ENCODE data around the gene SLC45A2. TPM values are rescaled to one million over a fixed set of nuclear protein-coding genes. Genes with fewer than 3 reads are reported as not detected.
"Not testable (repeated sequence)": the region's sequence is repeated elsewhere in the genome, so short reads cannot be mapped to it uniquely, and the experiment has no call there.

The SLC45A2 gene
- total RNA-seq, 2 experiments from 2014 or later: 0.23 TPM; not detected in 1

DNA sequence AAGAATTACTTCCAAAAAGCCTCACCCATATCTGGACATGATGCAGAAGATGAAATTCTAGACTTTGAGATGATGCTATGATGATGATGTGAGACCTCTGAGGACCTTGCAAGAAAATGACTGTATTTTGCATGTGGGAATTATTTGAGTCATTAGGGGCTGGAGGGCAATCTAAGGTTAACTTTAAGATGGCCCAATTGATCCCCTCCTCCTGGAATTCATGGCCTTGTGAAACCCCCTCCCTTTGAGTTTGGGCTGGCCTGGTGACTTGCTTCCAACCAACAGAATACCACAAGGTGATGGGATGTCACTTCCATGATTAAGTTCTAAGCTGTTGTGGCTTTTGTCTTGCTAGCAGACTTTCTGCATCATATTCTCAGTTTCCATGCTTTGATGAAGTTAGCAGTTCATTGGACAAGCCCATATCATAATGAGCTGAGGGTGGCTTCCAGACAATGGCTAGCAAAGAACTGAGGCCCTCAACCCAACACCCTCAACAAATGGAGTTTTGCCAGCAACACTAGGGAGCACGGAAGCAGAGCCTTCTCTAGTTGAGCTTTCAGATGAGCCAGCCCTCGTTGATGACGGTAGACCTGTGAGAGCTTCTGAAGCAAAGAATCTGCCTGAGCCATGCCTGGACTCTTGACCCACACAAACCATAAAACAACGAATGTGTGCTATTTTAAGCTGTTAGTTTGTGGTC, 30.8 kb upstream of the SLC45A2 start:
- CTCF ChIA-PET: no interaction called here
- H3K4me3 Mint-ChIP-seq: no peak overlapping the region
- peaks cover 16% of the 10 kb centered on the region for H3K4me1 Mint-ChIP-seq
- POLR2A ChIA-PET: no interaction called here
- peaks cover 2% of the 10 kb centered on the region for H3K9me3 Mint-ChIP-seq
- no peaks in the 10 kb centered on the region for H3K27me3 Mint-ChIP-seq
- peaks cover 10% of the 10 kb centered on the region for H3K36me3 Mint-ChIP-seq (ENCODE audit: low read depth)
- H3K27ac Mint-ChIP-seq: no peak overlapping the region
- no peak for DNase-seq

DNA sequence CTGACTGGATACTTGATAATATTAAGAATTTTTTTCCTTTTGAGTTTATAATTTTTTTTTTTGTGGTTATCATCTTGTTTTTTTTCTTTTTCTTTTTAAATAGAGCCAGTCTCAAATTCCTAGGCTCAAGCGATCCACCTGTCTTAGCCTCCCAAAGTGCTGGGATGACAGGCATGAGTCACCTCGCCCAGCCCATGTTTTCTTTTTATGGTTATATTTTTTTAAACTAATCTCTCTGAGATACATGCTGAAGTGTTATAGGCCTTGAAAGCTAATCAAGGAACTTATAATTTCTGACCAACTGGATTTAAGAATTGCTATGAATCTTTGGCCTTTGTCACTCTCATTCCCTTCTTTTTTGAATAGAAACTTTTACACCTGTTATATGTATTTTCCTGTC, 30.1 kb upstream of the SLC45A2 start:
- CTCF ChIA-PET: no interaction called here
- no peak overlapping the region for H3K4me3 Mint-ChIP-seq

GRCh38 chr5:34013547-34013946, 29.1 kb upstream of the SLC45A2 start:
- ChIA-PET POLR2A (no interaction called here), CTCF (interaction anchor here (0.6 kb wide), 1 partner anchor 21 kb away, joined by 3 read pairs; no protein-coding TSS in a partner anchor)
- H3K36me3 Mint-ChIP-seq (ENCODE audit: low read depth): peaks cover 5% of the 10 kb centered on the region
- no peak overlapping the region for H3K27ac Mint-ChIP-seq
- no peak overlapping the region for H3K4me3 Mint-ChIP-seq
- no peak for DNase-seq
- peaks cover 2% of the 10 kb centered on the region for H3K27me3 Mint-ChIP-seq
- peaks cover 25% of the 10 kb centered on the region for H3K4me1 Mint-ChIP-seq
- H3K9me3 Mint-ChIP-seq: peaks cover 2% of the 10 kb centered on the region

More for the DNA sequence above, 30.1 kb upstream of the SLC45A2 start:
- no peak overlapping the region for H3K27ac Mint-ChIP-seq
- H3K36me3 Mint-ChIP-seq (ENCODE audit: low read depth): peaks cover 7% of the 10 kb centered on the region
- H3K27me3 Mint-ChIP-seq: peaks cover under 1% of the 10 kb centered on the region
- DNase-seq: no peak
- POLR2A ChIA-PET: no interaction called here
- H3K9me3 Mint-ChIP-seq: peaks cover 2% of the 10 kb centered on the region
- H3K4me1 Mint-ChIP-seq: peaks cover 16% of the 10 kb centered on the region

DNA sequence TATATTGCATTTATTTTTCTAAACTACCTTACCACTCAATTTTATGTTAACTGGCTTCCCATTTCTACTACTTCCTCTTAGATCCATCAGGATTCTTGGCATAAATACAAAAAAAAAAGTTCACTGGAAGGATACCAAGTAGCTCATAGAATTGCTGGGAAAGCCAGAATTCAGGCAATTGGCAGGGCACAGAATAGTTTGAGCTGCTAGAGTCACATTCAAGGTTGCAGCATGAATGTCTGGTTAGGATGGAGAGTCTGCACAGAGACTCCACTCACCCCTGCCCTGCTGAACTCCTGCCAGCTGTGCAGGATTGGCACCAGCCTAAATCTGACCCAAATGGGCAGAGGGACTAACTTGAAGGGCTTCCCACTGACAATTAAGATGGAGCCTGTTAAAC, 28.3 kb upstream of the SLC45A2 start:
- H3K27ac Mint-ChIP-seq: no peak overlapping the region
- POLR2A ChIA-PET: no interaction called here
- no peak for DNase-seq
- CTCF ChIA-PET: interaction anchor here (3.2 kb wide), 1 partner anchor 16 kb away, joined by 16 read pairs; no protein-coding TSS in a partner anchor
- no peak overlapping the region for H3K4me3 Mint-ChIP-seq
- H3K36me3 Mint-ChIP-seq (ENCODE audit: low read depth): peaks cover 5% of the 10 kb centered on the region
- H3K4me1 Mint-ChIP-seq: peaks cover 27% of the 10 kb centered on the region
- peaks cover 2% of the 10 kb centered on the region for H3K9me3 Mint-ChIP-seq
- peaks cover 2% of the 10 kb centered on the region for H3K27me3 Mint-ChIP-seq

DNA sequence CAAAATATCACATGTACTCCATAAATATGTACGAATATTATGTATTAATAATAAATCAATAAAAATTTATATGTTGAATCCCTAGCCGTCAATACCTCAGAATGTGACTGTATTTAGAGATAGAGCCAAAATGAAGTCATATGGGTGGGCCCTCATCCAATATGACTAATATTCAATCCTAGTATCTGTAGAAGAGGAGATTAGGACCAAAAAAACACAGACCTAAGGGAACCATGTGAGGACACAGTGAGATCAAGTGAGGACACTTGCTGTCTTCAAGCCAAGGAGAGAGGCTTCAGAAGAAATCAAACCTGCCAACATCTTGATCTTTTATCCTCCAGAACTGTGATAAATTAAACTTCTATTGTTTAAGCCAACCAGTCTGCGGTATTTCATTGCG, 27.0 kb upstream of the SLC45A2 start:
- Mint-ChIP-seq H3K36me3 (ENCODE audit: low read depth) (peaks cover 2% of the 10 kb centered on the region), H3K9me3 (peaks cover 2% of the 10 kb centered on the region), H3K4me3 (no peak overlapping the region), H3K4me1 (peaks cover 35% of the 10 kb centered on the region), H3K27ac (no peak overlapping the region), H3K27me3 (peaks cover 2% of the 10 kb centered on the region)
- POLR2A ChIA-PET: interaction anchor here (1.5 kb wide), 1 partner anchor 10 kb away, joined by 4 read pairs; no protein-coding TSS in a partner anchor
- no peak for DNase-seq
- CTCF ChIA-PET: interaction anchor here (3.2 kb wide), 1 partner anchor 14 kb away, joined by 16 read pairs; no protein-coding TSS in a partner anchor

DNA sequence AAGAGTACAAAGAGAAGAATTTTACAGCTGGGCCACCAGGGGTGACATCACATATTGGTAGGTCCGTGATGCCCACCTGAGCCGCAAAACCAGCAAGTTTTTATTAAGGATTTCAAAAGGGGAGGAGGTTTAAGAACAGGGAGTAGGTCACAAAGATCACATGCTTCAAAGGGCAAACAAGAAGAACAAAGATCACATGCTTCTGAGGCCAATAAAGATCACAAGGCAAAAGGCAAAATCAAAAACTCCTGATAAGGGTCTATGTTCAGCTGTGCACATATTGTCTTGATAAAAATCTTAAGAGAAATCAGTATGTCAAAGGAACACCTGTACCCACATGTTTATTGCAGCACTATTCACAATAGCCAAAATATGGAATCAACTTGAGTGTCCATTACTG, 25.7 kb upstream of the SLC45A2 start:
- CTCF ChIA-PET: interaction anchor here (3.2 kb wide), 1 partner anchor 13 kb away, joined by 16 read pairs; no protein-coding TSS in a partner anchor
- H3K27me3 Mint-ChIP-seq; H3K36me3 Mint-ChIP-seq (ENCODE audit: low read depth); H3K9me3 Mint-ChIP-seq; DNase-seq; H3K4me3 Mint-ChIP-seq; POLR2A ChIA-PET; H3K27ac Mint-ChIP-seq: not testable (repeated sequence)
- peaks cover 39% of the 10 kb centered on the region for H3K4me1 Mint-ChIP-seq

DNA sequence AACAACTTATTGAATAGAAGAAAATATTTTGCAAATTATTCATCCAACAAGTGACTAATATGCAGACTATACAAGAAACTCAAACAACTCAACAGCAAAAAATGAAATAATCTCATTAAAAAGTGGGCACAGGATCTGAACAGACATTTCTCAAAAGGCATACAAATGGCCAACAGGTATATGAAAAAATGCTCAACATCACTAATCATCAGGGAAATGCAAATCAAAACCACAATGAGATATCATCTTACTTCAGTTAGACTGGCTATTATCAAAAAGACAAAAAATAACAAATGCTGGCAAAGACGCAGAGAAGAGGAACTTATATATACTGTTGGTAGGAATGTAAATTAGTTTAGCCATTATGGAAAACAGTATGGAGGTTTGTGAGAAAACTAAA, 25.1 kb upstream of the SLC45A2 start:
- Mint-ChIP-seq H3K36me3 (ENCODE audit: low read depth) (peaks cover 6% of the 10 kb centered on the region), H3K4me3 (no peak overlapping the region), H3K9me3 (peaks cover 2% of the 10 kb centered on the region), H3K27ac (no peak overlapping the region), H3K27me3 (peaks cover 2% of the 10 kb centered on the region), H3K4me1 (peaks cover 37% of the 10 kb centered on the region)
- no peak for DNase-seq
- CTCF ChIA-PET: interaction anchor here (2.0 kb wide), 1 partner anchor 12 kb away, joined by 8 read pairs; no protein-coding TSS in a partner anchor
- POLR2A ChIA-PET: no interaction called here

- ChIA-PET CTCF (interaction anchor here (2.0 kb wide), 1 partner anchor 12 kb away, joined by 8 read pairs; no protein-coding TSS in a partner anchor), POLR2A (interaction anchor here (0.8 to 3.1 kb wide), 5 partner anchors 9 to 921 kb away, joined by 3 to 24 read pairs (median 5); partner anchors contain the start of gene DNAJC21)
- no peak for DNase-seq
- H3K4me3 Mint-ChIP-seq: peak overlapping the region; percentile 79
- peaks cover 2% of the 10 kb centered on the region for H3K27me3 Mint-ChIP-seq
- H3K27ac Mint-ChIP-seq: peak overlapping the region; percentile 89
- peaks cover 37% of the 10 kb centered on the region for H3K4me1 Mint-ChIP-seq
- peaks cover 8% of the 10 kb centered on the region for H3K36me3 Mint-ChIP-seq (ENCODE audit: low read depth)
- peaks cover 2% of the 10 kb centered on the region for H3K9me3 Mint-ChIP-seq
Measured at GRCh38 chr5:34008802-34009201, 24.3 kb upstream of the SLC45A2 start.

GRCh38 chr5:34007621-34008600, 23.4 kb upstream of the SLC45A2 start, which contains the start of gene AMACR:
AMACR (minus strand) TSS chr5:34008050; CDS start chr5:34008019, 31 bp downstream.
- H3K4me1 Mint-ChIP-seq: peaks cover 36% of the 10 kb centered on the region
- ChIA-PET CTCF (interaction anchor here (1.0 to 2.0 kb wide), 4 partner anchors 11 to 38 kb away, joined by 3 to 11 read pairs (median 6); no protein-coding TSS in a partner anchor), POLR2A (interaction anchor here (0.8 to 3.1 kb wide), 5 partner anchors 8 to 922 kb away, joined by 3 to 24 read pairs (median 5); partner anchors contain the start of gene DNAJC21)
- H3K36me3 Mint-ChIP-seq (ENCODE audit: low read depth): peaks cover 15% of the 10 kb centered on the region
- H3K9me3 Mint-ChIP-seq: no peaks in the 10 kb centered on the region
- H3K4me3 Mint-ChIP-seq: peak within 1 kb of the TSS; percentile 79
- H3K27me3 Mint-ChIP-seq: peaks cover 2% of the 10 kb centered on the region
- H3K27ac Mint-ChIP-seq: peak within 1 kb of the TSS; percentile 89
- peak; percentile 86 for DNase-seq

- Mint-ChIP-seq H3K9me3 (no peaks in the 10 kb centered on the region), H3K36me3 (ENCODE audit: low read depth) (peaks cover 15% of the 10 kb centered on the region), H3K27ac (peak overlapping the region; percentile 89), H3K4me1 (peaks cover 36% of the 10 kb centered on the region), H3K27me3 (peaks cover 2% of the 10 kb centered on the region), H3K4me3 (peak overlapping the region; percentile 79)
- no peak for DNase-seq
- CTCF ChIA-PET: interaction anchor here (1.4 to 1.9 kb wide), 2 partner anchors 10 to 24 kb away, joined by 3 to 11 read pairs; no protein-coding TSS in a partner anchor
- POLR2A ChIA-PET: interaction anchor here (1.3 to 3.1 kb wide), 2 partner anchors 15 to 922 kb away, joined by 3 to 24 read pairs; partner anchors contain the start of gene DNAJC21
Measured at GRCh38 chr5:34007201-34007620, 22.7 kb upstream of the SLC45A2 start.

GRCh38 chr5:34005681-34006080, 21.2 kb upstream of the SLC45A2 start:
- H3K27me3 Mint-ChIP-seq: peaks cover 2% of the 10 kb centered on the region
- H3K4me1 Mint-ChIP-seq: peaks cover 33% of the 10 kb centered on the region
- no peak overlapping the region for H3K27ac Mint-ChIP-seq
- H3K9me3 Mint-ChIP-seq: no peaks in the 10 kb centered on the region
- peaks cover 15% of the 10 kb centered on the region for H3K36me3 Mint-ChIP-seq (ENCODE audit: low read depth)
- no peak for DNase-seq
- CTCF ChIA-PET: interaction anchor here (1.9 kb wide), 1 partner anchor 9 kb away, joined by 11 read pairs; no protein-coding TSS in a partner anchor
- H3K4me3 Mint-ChIP-seq: no peak overlapping the region
- POLR2A ChIA-PET: no interaction called here

GRCh38 chr5:34005211-34005610, 20.7 kb upstream of the SLC45A2 start:
- H3K27me3 Mint-ChIP-seq: peaks cover 2% of the 10 kb centered on the region
- no peak overlapping the region for H3K4me3 Mint-ChIP-seq
- CTCF ChIA-PET: no interaction called here
- peaks cover 33% of the 10 kb centered on the region for H3K4me1 Mint-ChIP-seq
- H3K27ac Mint-ChIP-seq: no peak overlapping the region
- POLR2A ChIA-PET: no interaction called here
- DNase-seq: no peak
- no peaks in the 10 kb centered on the region for H3K9me3 Mint-ChIP-seq
- H3K36me3 Mint-ChIP-seq (ENCODE audit: low read depth): peaks cover 15% of the 10 kb centered on the region

All from activated CD4-positive, alpha-beta memory T cell treated with anti-CD3 and anti-CD28 coated beads, Interleukin-2, amount 10 ng/mL, durations not matched to agents 7 days and 5 days (primary cell).